GM19463 (cell line): ENCODE data around the gene NRXN3.

Experiments
- ATAC-seq: cut with Tn5 transposase; IDR thresholded peaks from one replicate; pipeline ENCODE4 v1.9.1; 2021; ENCODE audit warnings: mild to moderate bottlenecking, moderate library complexity; ENCODE audit not compliant: unreplicated experiment

The NRXN3 gene

GRCh38 chr14:79820866-79821535 is 1650.8 kb downstream of the NRXN3 start:
- ATAC-seq = no peak

GRCh38 chr14:79822034-79822433 is 1651.9 kb downstream of the NRXN3 start:
- no peak for ATAC-seq

GRCh38 chr14:79825046-79825521 is 1654.9 kb downstream of the NRXN3 start:
- ATAC-seq = no peak

- no peak for ATAC-seq
Observed at GRCh38 chr14:79826362-79826761, 1656.2 kb downstream of the NRXN3 start.

DNA sequence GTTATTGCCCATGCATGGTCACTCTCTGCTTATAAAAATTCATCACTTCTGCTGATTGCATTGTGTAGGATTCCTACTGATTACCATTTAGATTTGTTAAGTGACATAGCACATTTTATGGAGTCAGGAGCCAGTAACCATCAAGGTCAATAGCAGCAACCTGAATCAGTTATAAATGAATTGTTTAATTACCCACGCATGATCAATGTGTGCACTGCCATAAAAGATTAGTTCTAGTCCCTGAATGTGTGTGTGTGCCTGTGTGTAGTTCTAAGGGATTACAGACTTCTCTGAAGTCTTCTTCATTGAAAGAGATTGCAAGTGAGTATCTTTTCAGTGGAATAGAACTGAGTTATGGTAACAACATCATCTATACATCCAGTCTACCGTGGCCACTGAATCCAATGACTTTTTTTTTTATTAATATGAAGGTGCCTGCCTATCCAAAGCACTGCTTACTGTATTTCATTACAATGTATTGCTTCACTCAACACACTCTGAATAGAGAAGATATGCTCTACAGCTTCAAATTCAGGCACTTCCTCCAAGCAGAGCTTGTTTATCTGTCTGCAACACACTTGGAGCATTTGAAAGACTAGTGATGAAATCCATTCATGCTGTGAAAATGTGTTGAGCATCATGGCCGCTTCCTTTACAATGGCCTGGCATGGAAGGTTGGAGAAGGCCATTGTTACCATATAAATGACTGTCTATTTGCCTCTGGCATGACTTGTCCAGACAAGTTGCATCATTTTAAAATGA is 1659.4 kb downstream of the NRXN3 start:
- ATAC-seq = no peak

DNA sequence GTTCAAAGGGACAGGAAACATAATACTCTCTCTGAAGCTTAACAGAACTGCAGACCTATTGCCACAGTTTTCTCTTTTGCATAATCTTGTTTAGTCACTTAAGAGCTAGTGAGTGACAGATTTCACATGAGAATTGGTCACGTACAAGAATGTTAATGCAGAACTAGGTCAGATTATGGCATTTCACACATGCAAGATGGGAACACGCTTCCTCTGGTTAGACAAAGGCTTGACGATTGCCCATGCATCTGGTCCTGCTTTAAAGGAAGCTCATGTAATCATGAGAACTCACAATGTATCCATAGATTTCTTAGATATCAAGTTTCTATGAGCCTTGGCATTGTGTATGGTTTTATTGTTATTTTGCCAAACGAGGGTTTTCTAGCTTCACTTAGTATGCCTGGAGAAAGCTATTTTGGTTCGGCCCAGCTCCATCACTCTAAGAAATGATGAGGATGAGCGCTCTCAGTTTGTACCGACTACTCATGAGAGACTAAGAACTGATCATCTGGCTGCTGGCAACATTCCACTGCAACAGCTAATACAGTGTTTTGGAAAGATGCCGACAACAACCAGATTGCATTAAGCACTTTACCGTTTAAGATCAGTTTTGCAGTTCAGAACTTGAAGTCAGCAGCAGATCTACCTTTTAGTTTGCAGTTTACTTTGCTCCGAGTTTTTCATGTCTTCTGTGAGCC is 1661.2 kb downstream of the NRXN3 start:
- ATAC-seq = no peak

DNA sequence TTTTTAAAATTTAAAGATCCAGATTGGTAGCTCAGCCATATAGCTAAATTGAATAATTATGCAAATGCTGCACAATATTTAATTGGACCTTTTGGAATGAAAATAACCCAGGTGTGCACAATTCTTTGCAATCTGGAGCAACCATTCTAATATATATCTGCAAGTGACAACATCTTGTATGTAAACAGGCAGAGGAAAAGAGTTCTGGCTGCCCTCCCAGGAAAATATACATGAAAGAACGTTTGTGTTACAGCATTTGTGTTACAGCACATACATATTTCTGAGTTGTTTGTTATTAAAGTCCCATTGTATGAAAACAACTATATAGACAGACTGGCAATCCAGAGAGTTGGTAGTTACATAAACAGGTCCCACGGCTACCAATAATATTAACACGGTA is 1663.6 kb downstream of the NRXN3 start:
- ATAC-seq = no peak

DNA sequence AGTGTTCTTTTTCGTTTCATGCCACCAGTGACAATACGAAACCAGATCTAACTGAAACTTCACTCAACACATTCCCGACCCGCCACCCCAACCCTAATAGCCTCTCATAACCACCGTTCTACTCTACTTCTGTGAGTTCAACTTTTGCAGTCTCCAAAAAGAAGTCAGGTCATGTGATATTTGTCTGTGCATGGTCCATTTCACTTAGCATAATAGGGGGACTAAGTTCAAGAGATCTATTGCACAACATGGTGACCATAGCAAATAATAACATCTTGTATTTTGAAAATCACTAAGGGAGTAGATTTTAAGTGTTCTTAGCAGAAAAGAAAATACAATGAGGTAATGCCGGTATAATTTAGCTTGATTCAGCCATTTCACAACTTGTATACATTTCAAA is 1664.7 kb downstream of the NRXN3 start:
- ATAC-seq = no peak

- ATAC-seq = no peak
Observed at GRCh38 chr14:79836577-79836976, 1666.4 kb downstream of the NRXN3 start.

- no peak for ATAC-seq
Observed at GRCh38 chr14:79837699-79838098, 1667.5 kb downstream of the NRXN3 start.

GRCh38 chr14:79840103-79840502 is 1669.9 kb downstream of the NRXN3 start:
- no peak for ATAC-seq

DNA sequence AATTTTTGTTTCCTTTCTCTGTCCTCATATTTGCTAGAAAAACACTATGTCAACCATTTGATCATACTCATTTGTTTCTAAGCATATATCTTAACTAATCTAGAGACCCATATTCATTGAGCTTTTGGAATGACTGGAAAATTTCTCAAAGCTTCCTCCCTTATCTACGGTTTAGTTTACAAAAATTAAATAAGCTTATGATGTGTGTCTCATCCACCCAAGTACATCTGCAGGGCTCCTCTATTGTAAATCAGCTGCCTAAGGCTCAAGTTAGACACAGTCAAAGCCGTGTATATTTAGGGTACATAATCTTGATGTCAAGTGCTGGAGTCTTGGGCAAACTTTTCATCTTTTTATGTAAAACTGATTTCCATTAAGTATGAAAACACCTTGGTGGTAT is 1670.7 kb downstream of the NRXN3 start:
- ATAC-seq = no peak

GRCh38 chr14:79841433-79841832 is 1671.3 kb downstream of the NRXN3 start:
- no peak for ATAC-seq

DNA sequence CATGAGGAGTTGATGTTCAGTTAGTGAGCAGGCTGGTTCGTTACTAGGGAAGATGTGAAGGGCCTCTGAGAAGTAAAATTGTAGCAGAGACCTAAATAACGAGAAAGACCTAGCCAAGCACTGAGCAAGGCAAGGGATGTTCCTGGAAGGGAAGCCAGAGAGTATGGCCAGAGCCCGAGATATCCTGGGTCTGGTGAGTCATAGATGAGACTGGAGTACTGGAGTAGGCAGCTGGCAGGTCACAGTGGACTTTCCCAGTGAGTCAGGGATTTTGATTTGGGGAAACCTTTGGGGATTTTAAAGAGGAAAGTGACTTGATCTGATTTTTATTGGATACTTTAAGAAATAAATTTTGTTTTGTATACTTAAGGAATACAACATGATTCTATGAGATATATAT is 1672.1 kb downstream of the NRXN3 start:
- no peak for ATAC-seq

DNA sequence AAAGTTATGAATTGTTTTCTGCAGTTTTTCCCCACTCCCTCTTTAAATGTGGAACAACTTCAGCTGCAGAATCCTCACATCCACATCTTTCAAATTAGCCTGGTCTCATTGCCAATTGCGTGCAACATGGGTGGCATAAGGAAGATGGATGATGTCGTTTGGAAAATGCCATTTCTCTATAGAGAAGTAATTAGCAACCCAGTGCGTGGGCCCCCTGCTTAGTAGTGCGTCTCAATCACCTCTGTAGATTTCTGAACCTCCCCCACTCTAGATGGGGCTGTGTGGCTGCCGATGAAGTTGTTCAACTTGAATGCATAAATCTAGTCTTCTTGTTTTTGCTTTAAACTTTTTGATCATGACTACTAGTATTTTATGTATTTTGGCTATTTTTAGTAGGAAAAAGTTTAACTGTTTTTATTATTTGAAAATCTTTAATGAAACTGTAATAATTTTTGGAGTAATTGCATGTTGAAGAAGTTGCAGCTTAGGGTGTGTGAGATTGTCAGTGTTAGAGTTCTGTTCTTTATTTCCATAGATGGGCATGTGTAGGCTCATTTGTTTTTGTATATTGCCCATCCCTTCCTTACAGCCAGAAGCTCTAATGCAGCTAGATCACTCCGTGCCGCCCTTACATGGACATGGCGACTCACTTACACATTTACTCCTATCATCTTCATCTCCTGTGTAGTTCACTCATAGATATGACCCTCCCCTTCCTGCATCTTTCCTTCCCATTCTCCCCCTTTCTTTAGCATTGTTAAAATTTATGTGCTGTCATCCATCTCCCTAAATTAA is 1683.0 kb downstream of the NRXN3 start:
- ATAC-seq = no peak

GRCh38 chr14:79855789-79856188 is 1685.6 kb downstream of the NRXN3 start:
- no peak for ATAC-seq

GRCh38 chr14:79856381-79856780 is 1686.2 kb downstream of the NRXN3 start:
- no peak for ATAC-seq

- ATAC-seq = no peak
Observed at GRCh38 chr14:79861111-79861510, 1690.9 kb downstream of the NRXN3 start.

- no peak for ATAC-seq
Observed at GRCh38 chr14:79862045-79862444, 1691.9 kb downstream of the NRXN3 start.

- ATAC-seq = no peak
Observed at GRCh38 chr14:79871136-79871535, 1701.0 kb downstream of the NRXN3 start.

GRCh38 chr14:79878229-79878628 is 1708.1 kb downstream of the NRXN3 start:
- ATAC-seq = no peak
